Measurements from ENCODE around the gene CHCHD6. TPM values are rescaled to one million over a fixed set of nuclear protein-coding genes. Genes with fewer than 3 reads are reported as not detected.

Gene CHCHD6
- total RNA-seq, 1 experiment from 2014 or later = 47.7 TPM

- BruUV-seq (replicated peaks) = no TSS peak
- Histone ChIP-seq H3K9me3 (ENCODE audit: insufficient read depth, low read depth) (no peaks in the 10 kb centered on the region), H3K4me3 (no peak overlapping the region), H3K4me2 (peak overlapping the region; percentile 95; the same call in 1 of the 2 replicates), H2AFZ (no peak overlapping the region), H3F3A (ENCODE audit: insufficient read depth, low read depth) (no peaks in the 10 kb centered on the region), H3K27ac (no peak overlapping the region), H3K9me2 (ENCODE audit: insufficient read depth) (no peaks in the 10 kb centered on the region), H3K36me3 (ENCODE audit: low read depth) (no peaks in the 10 kb centered on the region), H4K20me1 (ENCODE audit: insufficient read depth) (no peaks in the 10 kb centered on the region), H3K4me1 (replicated peaks; ENCODE audit: insufficient read depth) (peaks cover 10% of the 10 kb centered on the region; the same call in 1 of the 2 replicates), H3K79me2 (ENCODE audit: low read depth) (peaks cover 18% of the 10 kb centered on the region), H3K27me3 (ENCODE audit: insufficient read depth, low read depth) (peaks cover 10% of the 10 kb centered on the region)
- POLR2A ChIA-PET (ENCODE audit: unreplicated experiment) = interaction anchor here (0.7 kb wide), 1 partner anchor 1395 kb away, joined by 4 read pairs; no protein-coding TSS in a partner anchor
- intact Hi-C loops (cut with micrococcal nuclease; ENCODE audit: unreplicated experiment) = no loop called here
- no peak for DNase-seq
- TF ChIP-seq, protein P1, sequence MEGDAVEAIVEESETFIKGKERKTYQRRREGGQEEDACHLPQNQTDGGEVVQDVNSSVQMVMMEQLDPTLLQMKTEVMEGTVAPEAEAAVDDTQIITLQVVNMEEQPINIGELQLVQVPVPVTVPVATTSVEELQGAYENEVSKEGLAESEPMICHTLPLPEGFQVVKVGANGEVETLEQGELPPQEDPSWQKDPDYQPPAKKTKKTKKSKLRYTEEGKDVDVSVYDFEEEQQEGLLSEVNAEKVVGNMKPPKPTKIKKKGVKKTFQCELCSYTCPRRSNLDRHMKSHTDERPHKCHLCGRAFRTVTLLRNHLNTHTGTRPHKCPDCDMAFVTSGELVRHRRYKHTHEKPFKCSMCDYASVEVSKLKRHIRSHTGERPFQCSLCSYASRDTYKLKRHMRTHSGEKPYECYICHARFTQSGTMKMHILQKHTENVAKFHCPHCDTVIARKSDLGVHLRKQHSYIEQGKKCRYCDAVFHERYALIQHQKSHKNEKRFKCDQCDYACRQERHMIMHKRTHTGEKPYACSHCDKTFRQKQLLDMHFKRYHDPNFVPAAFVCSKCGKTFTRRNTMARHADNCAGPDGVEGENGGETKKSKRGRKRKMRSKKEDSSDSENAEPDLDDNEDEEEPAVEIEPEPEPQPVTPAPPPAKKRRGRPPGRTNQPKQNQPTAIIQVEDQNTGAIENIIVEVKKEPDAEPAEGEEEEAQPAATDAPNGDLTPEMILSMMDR (conservative IDR thresholded peaks at IDR 0.05) = no peak
- no peak for TF ChIP-seq EZH2 (IDR thresholded peaks at IDR 0.05; ENCODE audit: low read depth)
- CTCF ChIA-PET = interaction anchor here (0.7 kb wide), 1 partner anchor 628 kb away, joined by 4 read pairs; no protein-coding TSS in a partner anchor
These were observed 48.2 kb upstream of the CHCHD6 start for GRCh38 chr3:126655887-126656286.

GRCh38 chr3:126656371-126657134, 47.5 kb upstream of the CHCHD6 start:
- Histone ChIP-seq H3K9me3 (ENCODE audit: insufficient read depth, low read depth) (no peaks in the 10 kb centered on the region), H3K4me1 (replicated peaks; ENCODE audit: insufficient read depth) (peaks cover 10% of the 10 kb centered on the region; the same call in 1 of the 2 replicates), H3K4me2 (no peak overlapping the region), H3F3A (ENCODE audit: insufficient read depth, low read depth) (no peaks in the 10 kb centered on the region), H3K36me3 (ENCODE audit: low read depth) (no peaks in the 10 kb centered on the region), H4K20me1 (ENCODE audit: insufficient read depth) (no peaks in the 10 kb centered on the region), H3K27ac (no peak overlapping the region), H3K27me3 (ENCODE audit: insufficient read depth, low read depth) (peaks cover 17% of the 10 kb centered on the region), H2AFZ (no peak overlapping the region), H3K4me3 (no peak overlapping the region), H3K9me2 (ENCODE audit: insufficient read depth) (no peaks in the 10 kb centered on the region), H3K79me2 (ENCODE audit: low read depth) (peaks cover 18% of the 10 kb centered on the region)
- intact Hi-C loops (cut with micrococcal nuclease; ENCODE audit: unreplicated experiment) = no loop called here
- no TSS peak for BruUV-seq (replicated peaks)
- DNase-seq = peak in 1 of 2 experiments; percentile 34
- POLR2A ChIA-PET (ENCODE audit: unreplicated experiment) = no interaction called here
- CTCF ChIA-PET = no interaction called here
- TF ChIP-seq, protein P1 (conservative IDR thresholded peaks at IDR 0.05) = no peak
- TF ChIP-seq EZH2 (IDR thresholded peaks at IDR 0.05; ENCODE audit: low read depth) = no peak

- Histone ChIP-seq H3K79me2 (ENCODE audit: low read depth) (peaks cover 13% of the 10 kb centered on the region), H3K9me2 (ENCODE audit: insufficient read depth) (no peaks in the 10 kb centered on the region), H4K20me1 (ENCODE audit: insufficient read depth) (no peaks in the 10 kb centered on the region), H3K27ac (no peak overlapping the region), H2AFZ (no peak overlapping the region), H3K27me3 (ENCODE audit: insufficient read depth, low read depth) (peaks cover 31% of the 10 kb centered on the region), H3K9me3 (ENCODE audit: insufficient read depth, low read depth) (no peaks in the 10 kb centered on the region), H3K36me3 (ENCODE audit: low read depth) (no peaks in the 10 kb centered on the region), H3K4me3 (no peak overlapping the region), H3K4me2 (no peak overlapping the region), H3F3A (ENCODE audit: insufficient read depth, low read depth) (no peaks in the 10 kb centered on the region), H3K4me1 (replicated peaks; ENCODE audit: insufficient read depth) (peaks cover 10% of the 10 kb centered on the region; the same call in 1 of the 2 replicates)
- no peak for DNase-seq
- POLR2A ChIA-PET (ENCODE audit: unreplicated experiment) = no interaction called here
- CTCF ChIA-PET = no interaction called here
- BruUV-seq (replicated peaks) = no TSS peak
- intact Hi-C loops (cut with micrococcal nuclease; ENCODE audit: unreplicated experiment) = no loop called here
- TF ChIP-seq, protein P1 (conservative IDR thresholded peaks at IDR 0.05) = no peak
- no peak for TF ChIP-seq EZH2 (IDR thresholded peaks at IDR 0.05; ENCODE audit: low read depth)
These were observed 46.1 kb upstream of the CHCHD6 start for GRCh38 chr3:126657901-126658300.

Measured in PC-9 (cell line).